Nucleus accumbens (tissue), 56 donors: Measurements from ENCODE around the gene CIDEC.
"Not testable (repeated sequence)": the region's sequence is repeated elsewhere in the genome, so short reads cannot be mapped to it uniquely, and the experiment has no call there.

Experiments used
- DNase-seq, 56 donors: peaks; one replicate each; lab custom pipeline; 2025; lab: John Stamatoyannopoulos, UW

Gene CIDEC

DNA sequence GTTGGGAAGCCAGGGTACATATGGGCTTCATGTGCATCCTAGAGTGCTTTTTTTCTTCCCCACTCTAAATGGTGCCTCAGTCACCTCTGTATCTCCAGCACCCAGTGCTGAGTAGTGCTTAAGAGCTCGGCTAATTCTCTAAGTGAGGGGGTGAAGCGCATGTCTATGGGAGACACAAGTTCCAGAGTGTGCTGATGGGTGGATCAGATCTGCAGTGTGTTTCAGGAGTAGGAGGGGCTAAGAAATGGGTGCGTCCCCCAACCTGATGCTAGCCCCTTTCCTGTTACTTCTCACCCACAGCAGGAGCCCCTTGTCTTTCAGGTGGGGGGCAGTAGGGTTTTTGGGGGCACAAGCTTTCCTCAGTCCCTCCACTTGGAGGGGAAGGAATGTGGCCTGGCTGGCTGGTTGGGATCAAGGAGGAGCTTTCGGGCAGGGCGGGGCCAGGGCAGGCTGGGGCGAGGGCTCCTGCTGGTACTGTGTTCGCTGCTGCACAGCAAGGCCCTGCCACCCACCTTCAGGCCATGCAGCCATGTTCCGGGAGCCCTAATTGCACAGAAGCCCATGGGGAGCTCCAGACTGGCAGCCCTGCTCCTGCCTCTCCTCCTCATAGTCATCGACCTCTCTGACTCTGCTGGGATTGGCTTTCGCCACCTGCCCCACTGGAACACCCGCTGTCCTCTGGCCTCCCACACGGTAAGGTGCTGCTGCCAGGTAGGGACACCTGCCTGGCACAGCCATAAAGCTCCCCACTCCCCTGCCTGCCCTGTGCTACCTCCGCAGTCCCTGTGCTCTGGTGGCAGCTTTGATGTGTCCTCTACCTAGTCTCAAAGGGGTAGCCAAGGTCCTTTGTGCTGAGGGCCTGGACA lies 22.6 kb upstream of the CIDEC start, which contains the start of gene IL17RE:
Gene IL17RE, plus strand, starts transcription at position 477 of the 866 bp plus-strand sequence. Its CDS starts 85 bp downstream, at position 562.
- peak in 18 of 56 donors; percentile 4 to 55 (median 26) for DNase-seq

DNA sequence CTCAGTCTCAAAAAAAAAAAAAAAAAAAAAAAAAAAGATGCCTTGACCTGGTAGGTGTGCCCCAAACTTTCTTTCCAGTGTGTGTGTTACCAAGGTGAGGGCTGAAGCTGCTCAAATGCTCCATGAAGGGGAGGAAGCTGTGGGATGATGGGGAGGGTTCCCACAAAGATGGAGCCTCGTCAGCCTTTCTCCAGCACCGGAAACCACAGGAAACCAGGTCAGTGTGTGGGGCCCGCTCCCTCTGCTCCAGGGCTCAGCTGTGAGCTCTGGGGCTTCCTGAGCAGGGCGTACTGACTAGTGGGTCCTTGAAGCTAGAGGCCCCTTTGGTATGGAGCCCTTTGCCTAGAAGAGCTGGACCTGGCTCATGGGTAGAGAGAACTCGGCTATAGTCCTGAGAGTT lies 21.9 kb upstream of the CIDEC start:
- DNase-seq: no peak

DNA sequence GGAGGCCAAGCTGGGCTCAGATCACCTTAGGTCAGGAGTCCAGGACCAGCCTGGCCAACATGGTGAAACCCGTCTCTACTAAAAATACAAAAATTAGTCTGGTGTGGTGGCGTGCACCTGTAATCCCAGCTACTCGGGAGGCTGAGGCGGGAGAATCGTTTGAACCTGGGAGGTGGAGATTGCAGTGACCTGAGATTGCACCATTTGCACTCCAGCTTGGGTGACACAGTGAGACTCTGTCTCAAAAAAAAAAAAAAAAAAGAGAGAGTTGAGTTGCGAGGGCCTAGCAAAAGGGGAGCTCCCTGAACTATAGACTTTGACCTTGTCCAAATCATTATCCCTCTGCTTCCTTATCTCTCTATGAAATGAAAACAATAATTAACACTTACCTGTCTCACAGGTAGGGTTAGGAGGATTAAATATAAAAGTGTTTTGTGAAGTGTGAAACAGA lies 20.9 kb upstream of the CIDEC start:
- DNase-seq: not testable (repeated sequence)

DNA sequence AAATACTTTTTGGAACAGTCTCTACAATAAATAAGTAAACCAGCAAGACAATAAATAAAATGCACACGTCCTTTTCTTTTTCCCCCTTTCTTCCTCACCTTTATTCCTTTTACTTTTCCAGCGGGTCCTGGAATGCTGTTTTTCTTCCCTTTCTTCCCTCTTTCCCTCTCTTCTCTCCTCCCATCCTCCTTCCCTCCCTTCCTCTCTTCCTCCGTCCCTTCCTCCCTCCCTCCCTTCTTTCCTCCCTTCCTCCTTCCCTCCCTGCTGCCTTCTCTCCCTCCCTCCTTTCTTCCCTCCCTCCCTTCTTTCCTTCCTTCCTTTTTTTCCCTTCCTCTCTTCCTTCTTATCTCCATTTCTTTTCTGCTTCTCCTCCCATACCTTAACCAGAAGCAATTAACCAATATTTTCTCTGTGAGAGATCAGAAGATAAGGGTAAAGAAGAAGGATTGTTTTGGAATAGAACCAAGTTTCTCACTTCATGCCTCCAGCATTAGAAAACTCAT lies 19.3 kb upstream of the CIDEC start:
- DNase-seq: no peak

DNA sequence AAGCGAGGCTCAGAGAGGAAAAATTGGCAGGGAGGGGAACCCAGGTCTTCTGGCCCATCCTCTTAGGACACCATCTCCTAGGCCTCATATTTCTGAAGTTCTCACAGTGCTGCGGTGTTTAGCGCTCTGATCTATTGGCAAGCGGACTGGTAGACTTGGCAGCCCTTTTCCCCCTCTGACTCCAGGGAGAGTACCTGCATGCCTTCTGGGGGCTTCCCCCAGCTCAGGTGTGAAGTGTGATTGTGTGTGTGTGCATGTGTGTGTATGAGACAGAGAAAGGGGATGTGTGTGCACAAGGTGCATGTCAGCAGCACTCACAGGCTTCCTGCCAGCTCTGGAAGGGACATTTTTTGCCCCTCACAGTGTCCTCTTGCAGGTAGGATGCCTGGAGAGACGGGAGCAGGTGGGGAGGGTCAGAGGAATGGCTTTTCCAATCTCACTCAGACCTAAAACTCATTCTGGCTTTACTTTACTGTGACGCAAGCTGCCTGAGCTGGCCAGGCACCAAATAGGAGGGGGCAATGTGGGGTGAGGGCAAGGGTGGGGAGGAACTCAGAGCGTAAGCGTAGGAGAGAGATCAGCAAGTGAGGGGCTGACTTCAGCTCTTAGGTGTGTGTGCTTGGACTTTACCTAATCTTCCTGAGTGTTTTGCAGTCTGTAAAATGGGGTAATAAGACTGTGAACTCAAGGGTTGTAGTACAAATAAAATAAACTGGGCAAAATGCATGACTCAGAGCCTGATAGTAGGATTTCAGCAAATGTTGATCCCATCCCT lies 18.6 kb upstream of the CIDEC start:
- DNase-seq: no peak

DNA sequence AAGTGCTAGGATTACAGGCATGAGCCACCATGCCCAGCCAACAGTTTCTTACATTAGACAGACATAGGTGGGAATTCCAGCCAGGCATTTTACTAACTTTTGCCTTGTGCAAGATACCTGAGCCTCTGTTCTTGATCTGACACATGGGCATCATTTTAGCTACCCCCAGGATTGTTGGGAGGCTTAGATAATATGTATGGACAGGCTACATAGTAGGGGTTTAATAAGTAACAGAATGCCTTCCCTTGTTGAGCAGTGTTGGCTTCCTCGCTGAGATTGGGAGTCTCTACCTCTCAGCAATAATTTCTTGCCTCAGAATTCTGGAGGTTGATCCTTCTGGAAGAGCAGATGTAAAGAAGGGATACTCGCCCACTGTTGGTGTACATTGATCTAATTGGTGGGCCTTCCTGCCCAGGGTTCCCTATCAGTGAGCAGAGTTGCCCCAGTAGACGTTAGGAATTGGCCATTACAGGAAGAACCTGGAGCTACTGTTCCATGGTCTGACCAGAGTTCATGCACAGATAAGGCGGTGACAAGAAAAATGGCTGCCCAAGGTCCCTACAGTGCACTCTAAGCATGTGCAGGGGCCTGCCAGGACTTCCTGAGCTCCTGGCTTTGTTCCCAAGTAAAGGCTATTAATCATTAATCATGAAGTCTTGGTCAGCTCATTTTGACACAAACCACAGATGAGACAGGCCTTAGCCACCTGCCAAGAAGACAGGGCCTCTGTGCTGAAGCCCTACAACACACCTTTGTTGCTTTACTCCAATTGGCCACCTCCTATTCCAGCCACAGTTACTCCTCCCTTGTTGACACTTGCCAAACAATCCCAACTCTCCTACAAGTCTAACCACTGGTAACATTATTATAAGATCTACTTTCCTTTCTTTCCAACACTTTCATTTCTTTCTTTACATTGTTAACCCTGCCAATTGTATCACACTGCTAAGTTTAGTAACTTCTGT lies 17.6 kb upstream of the CIDEC start:
- DNase-seq: no peak

DNA sequence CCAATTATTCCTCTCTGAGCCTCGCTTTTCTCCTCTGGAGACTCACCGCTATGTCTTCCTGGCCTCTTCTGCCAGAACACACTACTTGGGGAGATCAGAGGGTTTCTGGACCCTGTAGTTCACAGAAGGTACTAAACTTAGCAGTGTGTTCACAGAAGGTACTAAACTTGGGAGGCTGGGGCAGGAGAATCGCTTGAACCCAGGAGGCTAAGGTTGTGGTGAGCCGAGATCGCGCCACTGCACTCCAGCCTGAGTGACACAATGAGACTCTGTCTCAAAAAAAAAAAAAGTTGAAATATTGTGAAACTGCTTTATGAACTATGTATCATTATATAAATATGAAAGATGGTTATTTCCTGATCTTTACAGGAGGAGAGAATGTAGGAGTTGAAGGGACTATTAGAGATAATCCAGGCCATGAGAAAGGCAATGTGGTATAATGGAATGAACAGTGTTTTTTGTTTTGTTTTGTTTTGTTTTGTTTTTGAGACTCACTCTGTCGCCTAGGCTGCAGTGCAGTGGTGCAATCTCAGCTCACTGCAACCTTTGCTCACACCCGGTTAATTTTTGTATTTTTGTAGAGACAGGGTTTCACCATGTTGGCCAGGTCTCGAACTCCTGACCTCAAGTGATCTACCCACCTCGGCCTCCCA lies 16.8 kb upstream of the CIDEC start:
- DNase-seq: not testable (repeated sequence)

DNA sequence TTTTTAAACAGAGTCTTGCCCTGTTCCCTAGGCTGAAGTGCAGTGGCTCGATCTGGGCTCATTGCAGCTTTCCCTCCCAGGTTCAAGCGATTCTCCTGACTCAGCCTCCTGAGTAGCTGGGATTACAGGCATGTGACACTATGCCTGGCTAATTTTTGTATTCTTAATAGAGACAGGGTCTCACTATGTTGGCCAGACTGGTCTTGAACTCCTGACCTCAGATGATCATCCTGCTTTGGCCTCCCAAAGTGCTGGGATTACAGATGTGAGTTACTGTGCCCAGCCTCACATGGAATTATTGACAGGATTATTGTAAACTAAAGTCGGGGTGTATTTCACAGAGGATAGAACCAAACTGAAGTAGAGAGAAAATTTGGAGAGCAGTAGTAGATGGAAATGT lies 15.7 kb upstream of the CIDEC start:
- not testable (repeated sequence) for DNase-seq

DNA sequence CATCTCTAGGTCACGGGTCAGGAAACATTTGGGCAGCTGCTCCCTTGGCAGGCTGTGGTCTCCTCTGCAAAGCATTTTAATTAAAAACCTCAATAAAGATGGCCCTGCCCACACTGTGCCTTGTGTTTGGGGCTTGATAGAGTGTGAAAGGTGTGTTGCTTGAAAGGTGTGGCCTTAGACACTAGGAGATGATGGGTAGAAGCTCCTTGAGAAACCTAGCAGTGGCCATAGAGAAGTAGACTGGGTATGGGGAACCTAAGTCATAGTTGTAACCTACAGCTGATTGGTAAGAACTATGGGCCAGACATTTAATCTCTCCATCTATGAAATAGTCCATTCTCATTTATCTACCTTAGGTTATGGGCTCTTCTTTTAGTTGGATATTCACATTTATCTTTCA lies 13.7 kb upstream of the CIDEC start:
- DNase-seq: no peak

DNA sequence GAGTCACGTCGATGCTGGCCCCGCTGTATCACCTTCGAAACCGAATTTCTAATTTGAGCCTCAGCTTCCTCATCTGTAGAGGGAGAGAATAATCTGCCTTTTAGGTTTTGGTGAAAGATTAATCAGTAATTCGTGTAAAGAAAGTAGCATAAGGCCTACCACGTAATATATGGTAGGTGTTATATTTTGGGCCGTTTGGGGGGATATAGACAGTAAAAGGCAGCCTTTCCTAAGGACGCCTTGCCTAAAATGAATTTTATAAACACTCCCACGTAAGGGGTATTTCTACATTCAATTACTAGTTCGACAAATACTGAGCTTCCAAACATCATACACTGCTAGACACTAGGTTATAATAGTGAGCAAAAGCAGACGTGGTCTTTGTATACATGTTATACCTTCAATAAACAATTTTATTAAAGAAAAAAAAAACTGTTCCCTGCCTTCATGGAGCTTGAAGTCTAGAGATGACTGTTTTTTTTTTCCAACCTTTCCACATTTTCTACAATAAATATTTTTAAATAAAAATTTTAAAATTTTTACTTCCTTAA lies 11.1 kb upstream of the CIDEC start:
- DNase-seq: no peak

DNA sequence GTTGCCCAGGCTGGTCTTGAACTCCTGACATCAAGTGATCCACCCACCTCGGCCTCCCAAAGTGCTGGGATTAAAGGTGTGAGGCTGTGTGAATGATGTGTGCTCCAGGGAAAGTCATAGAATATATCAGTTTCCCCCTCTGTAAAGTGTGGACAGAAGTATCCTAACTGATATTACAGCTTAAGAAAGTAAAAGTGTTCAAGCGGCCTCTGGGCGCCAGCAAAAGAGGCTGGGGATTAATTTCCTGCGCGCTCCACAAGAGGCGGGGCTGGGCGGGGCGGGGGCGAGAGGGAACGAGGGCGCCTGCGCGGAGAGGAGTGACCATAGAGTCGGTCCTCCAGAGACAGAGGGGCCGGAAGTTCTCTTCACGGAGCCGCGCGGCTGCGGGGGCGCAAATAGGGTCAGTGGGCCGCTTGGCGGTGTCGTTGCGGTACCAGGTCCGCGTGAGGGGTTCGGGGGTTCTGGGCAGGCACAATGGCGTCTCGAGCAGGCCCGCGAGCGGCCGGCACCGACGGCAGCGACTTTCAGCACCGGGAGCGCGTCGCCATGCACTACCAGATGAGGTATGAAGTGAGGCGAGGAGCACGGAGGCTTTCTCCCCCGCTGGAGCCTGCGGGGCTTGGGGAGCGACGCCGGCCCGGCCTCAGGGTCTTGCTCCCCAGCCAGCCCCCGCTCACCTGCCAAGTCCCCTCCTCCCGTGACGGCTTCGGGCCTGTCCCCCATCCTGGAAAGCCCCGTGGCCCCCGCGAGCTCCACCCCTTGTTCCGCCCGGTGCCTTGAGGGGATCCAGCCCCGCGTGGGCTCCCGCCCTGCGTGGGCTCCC lies 10.4 kb upstream of the CIDEC start, which contains the start of gene JAGN1:
Gene JAGN1, plus strand, starts transcription at position 362 of the 823 bp plus-strand sequence. Its CDS starts 113 bp downstream, at position 475.
- peak in 55 of 56 donors; percentile 18 to 95 (median 87) for DNase-seq

DNA sequence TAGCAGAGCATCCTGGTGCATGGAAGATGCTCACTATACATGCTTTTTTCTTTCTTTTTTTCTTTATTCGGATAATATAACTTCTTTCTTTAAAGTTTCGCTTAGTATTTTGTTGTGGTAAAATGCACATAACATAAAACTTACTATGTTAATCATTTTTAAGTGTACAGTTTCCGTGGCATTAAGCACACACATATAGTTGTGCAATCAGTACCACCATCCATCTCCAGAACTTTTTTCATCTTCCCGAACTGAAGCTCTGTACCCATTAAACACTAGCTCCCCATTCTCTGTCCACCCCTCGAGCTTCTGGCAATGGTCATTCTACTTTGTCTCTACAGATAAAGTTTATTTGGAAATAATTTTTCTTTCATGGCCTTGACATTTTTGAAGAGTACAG lies 9.4 kb upstream of the CIDEC start:
- DNase-seq: no peak

DNA sequence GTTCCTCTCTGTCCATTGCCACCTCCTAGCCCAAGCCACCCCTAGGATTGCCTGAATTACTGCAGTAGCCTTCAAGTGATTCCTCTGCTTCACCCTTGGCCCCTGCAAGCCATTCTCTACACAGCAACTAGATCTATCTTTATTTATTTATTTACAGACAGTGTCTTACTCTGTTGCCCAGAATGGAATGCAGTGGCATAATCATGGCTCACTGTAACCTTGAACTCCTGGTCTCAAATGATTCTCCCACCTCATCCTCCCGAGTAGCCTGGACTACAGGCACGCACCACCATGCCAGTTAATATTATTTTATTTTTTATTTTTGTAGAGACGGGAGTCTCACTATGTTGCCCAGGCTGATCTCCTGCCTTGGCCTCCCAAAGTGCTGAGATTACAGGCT lies 8.5 kb upstream of the CIDEC start:
- DNase-seq: no peak

DNA sequence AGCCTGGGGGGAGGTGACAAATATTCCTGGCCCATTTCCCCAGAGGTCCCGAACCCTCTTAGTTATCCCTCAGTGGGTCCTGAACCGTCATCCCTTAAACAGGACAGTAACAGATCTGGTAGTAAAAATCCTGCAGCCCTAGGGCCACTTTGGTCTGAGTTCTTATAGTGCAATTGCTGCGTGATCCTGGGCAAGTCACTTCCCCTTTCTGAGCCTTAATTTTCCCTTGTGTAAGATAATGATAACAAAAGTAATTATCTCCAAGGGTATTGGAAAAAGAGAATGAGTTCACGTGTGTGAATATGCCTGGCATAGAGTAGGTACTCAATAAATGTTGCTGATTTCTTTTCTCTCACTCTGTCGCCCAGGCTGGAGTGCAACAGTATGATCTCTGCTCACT lies 7.4 kb upstream of the CIDEC start:
- no peak for DNase-seq

DNA sequence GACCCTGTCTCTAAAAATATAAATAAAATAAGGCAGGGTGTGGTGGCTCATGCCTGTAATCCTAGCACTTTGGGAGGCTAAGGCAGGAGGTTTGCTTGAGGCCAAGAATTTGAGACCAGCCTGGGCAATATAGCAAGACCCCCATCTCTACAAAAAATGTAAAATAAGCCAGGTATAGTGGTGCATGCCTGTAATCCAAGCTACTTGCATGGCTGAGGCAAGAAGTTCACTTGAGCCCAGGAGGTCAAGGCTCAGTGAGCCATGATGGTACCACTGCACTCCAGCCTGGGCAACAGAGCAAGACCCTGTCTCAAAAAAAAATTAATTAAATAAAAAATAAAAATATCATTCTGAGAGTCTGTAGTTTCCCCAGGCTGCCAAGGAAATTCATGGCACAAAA lies 6.3 kb upstream of the CIDEC start:
- no peak for DNase-seq

DNA sequence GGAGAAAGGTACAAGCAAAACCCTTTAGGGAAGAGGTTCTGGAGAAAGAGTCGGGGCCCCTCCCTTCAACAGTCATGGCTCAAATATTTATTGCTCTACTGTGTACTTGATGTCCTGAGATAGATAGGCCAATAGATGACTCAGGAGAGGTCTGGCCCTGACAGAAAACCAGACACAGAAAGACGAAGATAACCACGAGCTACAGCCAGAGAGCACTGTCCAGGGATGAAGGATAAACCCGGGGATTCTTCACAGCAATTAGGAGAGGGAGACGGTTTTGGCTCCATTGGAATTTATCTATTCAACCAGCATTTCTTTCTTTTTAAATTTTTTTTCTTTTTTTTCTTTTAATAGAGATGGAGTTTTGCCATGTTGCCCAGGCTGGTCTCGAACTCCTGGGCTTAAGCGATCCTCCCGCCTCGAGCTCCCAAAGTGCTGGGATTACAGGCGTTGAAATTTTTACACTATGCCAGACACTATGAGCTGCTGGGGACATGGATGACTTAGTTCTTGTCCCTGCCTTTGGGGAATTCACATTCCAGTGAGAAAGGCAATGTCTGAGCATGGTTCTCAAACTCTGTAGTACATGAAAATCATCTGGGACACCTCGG lies 4.6 kb upstream of the CIDEC start:
- no peak for DNase-seq

DNA sequence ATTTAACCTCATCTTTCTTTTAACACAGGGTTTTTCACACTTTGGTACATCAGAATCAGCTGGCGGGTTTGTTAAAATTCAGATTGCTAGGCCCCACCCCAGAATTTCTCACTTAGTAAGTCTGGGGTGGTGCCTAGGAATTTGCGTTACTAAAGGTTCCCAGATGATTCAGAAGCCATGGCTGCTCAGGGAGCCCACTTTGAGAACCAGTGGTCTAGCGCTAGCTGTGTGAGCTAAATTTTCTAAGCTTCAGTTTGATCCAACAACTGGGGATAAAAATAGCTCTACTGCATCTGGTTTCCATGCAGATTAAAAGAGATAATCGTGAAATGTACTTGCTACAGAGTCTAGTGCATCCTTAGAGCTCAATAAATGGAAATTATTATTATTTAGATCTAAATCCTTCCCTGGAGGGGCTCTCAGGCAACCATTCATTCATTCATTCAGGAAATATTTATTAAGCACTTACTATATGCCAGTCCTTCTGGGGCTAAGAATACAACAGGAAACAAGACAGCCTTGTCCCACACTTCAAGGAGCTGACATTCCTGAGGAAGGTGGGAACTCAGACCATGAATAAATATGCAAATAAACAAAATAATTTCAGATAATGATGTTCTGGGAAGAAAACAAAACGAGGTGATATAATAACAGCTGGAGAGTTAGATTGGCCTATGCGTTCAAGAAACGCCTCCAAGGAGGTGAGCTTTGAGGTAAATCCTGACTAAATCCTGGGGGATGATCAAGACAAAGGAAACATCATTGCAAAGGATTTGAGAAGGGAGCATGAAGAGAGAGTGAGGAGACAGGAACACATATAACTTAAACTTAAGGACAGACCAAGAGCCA lies 3.9 kb upstream of the CIDEC start:
- no peak for DNase-seq
